ENCODE data around the gene TTC39A.

TTC39A gene

DNA sequence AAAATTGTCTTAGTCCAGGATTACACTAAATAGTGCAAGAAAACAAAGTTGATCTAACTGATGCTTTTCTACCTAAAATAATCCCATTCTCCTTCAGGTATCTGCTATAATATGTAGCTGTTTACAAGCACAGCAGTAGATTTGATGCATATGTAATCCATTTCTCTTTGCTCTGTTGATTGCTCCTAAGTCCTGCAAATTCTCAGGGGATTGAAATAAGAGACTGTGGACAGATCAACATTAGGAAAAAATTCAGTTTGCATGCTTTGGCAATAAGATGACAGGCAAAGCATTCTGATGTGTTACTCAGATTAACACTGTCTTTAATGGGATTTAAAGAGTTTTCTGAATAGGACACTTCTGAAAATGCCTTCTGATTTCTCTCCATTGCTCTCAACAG lies 59.6 kb downstream of the TTC39A start:
- POLR2A ChIA-PET = interaction anchor here (1.2 kb wide), 1 partner anchor 35 kb away, joined by 3 read pairs; no protein-coding TSS in a partner anchor
- CTCF ChIA-PET = interaction anchor here (1.1 to 4.4 kb wide), 2 partner anchors 9 to 25 kb away, joined by 3 to 32 read pairs; no protein-coding TSS in a partner anchor
- no peak overlapping the region for H3K4me3 ChIP-seq (ENCODE audit: low read depth, low read length)
- TF ChIP-seq, protein P1, sequence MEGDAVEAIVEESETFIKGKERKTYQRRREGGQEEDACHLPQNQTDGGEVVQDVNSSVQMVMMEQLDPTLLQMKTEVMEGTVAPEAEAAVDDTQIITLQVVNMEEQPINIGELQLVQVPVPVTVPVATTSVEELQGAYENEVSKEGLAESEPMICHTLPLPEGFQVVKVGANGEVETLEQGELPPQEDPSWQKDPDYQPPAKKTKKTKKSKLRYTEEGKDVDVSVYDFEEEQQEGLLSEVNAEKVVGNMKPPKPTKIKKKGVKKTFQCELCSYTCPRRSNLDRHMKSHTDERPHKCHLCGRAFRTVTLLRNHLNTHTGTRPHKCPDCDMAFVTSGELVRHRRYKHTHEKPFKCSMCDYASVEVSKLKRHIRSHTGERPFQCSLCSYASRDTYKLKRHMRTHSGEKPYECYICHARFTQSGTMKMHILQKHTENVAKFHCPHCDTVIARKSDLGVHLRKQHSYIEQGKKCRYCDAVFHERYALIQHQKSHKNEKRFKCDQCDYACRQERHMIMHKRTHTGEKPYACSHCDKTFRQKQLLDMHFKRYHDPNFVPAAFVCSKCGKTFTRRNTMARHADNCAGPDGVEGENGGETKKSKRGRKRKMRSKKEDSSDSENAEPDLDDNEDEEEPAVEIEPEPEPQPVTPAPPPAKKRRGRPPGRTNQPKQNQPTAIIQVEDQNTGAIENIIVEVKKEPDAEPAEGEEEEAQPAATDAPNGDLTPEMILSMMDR (IDR thresholded peaks at IDR 0.05; ENCODE audit: insufficient read depth, low read length, missing control alignments) = no peak
- no peak for DNase-seq (ENCODE audit: low read depth, low spot score)

DNA sequence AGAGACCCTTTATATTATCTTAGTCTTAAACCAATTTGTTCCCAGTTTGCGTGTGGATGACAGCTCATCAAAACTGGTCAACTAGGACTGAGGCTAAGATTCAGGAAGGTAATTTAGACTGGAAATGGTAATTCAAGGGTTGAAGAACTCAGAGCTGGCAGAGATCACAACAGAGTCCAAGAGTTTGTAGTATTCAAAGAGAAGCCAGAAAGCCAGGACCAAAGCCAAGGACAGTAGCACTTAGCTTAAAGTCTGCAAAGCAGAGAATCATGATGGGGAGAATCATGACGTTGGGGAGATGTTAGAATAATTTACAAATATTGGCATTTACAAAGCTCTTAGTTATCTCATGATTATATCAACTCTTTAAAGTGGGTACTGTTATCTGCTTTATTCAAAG lies 61.7 kb downstream of the TTC39A start:
- DNase-seq (ENCODE audit: low read depth, low spot score) = no peak
- H3K4me3 ChIP-seq (ENCODE audit: low read depth, low read length) = no peak overlapping the region
- ChIA-PET POLR2A (no interaction called here), CTCF (interaction anchor here (0.7 to 4.4 kb wide), 5 partner anchors 24 to 79 kb away, joined by 3 to 32 read pairs (median 3); no protein-coding TSS in a partner anchor)
- TF ChIP-seq, protein P1 (IDR thresholded peaks at IDR 0.05; ENCODE audit: insufficient read depth, low read length, missing control alignments) = no peak

DNA sequence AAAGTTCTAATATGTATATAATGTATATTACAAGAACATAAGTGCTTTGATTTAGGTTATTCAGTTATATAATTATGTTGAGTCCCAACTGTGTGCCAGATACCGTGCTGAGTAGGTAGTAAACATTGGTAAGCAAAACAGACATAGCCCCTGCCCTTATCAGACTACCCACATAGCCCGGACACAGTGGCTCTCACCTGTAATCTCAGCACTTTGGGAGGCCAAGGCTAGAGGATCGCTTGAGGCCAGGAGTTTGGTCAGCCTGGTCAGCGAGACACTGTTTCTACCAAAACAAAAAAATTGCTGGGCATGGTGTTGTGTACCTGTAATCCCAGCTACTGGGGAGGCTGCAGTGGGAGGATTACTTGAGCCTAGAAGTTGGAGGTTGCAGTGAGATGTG lies 63.6 kb downstream of the TTC39A start:
- POLR2A ChIA-PET = no interaction called here
- H3K4me3 ChIP-seq (ENCODE audit: low read depth, low read length) = no peak overlapping the region
- CTCF ChIA-PET = interaction anchor here (2.3 to 4.4 kb wide), 2 partner anchors 29 to 78 kb away, joined by 6 to 32 read pairs; no protein-coding TSS in a partner anchor
- TF ChIP-seq, protein P1 (IDR thresholded peaks at IDR 0.05; ENCODE audit: insufficient read depth, low read length, missing control alignments) = no peak
- no peak for DNase-seq (ENCODE audit: low read depth, low spot score)

DNA sequence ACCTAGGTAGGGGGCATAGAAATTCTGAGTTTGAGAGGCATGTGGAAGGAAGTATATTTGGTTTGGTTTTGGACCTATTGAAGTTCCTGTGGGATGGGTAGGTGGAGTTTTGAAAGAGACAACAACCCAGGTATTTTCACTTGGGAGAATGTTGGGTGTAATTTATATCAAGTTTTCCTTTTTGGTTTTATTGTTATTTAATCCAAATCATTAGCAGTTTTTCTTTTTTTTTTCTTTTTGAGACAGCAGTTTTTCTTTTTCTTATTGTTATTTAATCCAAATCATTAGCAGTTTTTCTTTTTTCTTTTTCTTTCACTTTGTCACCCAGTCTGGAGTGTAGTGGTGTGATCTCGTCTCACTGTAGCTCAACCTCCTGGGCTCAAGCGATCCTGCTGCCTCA lies 64.2 kb downstream of the TTC39A start:
- TF ChIP-seq, protein P1 (IDR thresholded peaks at IDR 0.05; ENCODE audit: insufficient read depth, low read length, missing control alignments) = no peak
- POLR2A ChIA-PET = no interaction called here
- CTCF ChIA-PET = interaction anchor here (2.3 kb wide), 1 partner anchor 77 kb away, joined by 6 read pairs; no protein-coding TSS in a partner anchor
- no peak for DNase-seq (ENCODE audit: low read depth, low spot score)
- no peak overlapping the region for H3K4me3 ChIP-seq (ENCODE audit: low read depth, low read length)

DNA sequence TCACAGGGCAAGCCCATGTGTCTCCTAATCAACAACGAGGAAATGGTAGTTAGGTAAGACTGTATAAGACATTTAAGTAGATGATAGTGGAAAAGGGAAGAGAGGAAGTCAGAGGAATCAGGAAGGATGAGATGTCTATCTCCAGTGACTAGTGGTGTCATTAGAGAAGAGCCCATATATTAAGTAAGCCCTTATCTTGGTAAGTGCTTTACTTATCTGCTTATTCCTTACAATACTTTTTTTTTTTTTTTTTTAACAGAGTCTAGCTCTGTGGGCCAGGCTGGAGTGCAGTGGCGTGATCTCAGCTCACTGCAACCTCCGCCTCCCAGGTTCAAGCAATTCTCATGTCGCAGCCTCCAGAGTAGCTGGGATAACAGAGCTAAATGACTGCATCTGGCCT lies 64.7 kb downstream of the TTC39A start:
- CTCF ChIA-PET = interaction anchor here (2.3 kb wide), 1 partner anchor 76 kb away, joined by 6 read pairs; no protein-coding TSS in a partner anchor
- no peak for DNase-seq (ENCODE audit: low read depth, low spot score)
- TF ChIP-seq, protein P1 (IDR thresholded peaks at IDR 0.05; ENCODE audit: insufficient read depth, low read length, missing control alignments) = no peak
- POLR2A ChIA-PET = no interaction called here
- no peak overlapping the region for H3K4me3 ChIP-seq (ENCODE audit: low read depth, low read length)

DNA sequence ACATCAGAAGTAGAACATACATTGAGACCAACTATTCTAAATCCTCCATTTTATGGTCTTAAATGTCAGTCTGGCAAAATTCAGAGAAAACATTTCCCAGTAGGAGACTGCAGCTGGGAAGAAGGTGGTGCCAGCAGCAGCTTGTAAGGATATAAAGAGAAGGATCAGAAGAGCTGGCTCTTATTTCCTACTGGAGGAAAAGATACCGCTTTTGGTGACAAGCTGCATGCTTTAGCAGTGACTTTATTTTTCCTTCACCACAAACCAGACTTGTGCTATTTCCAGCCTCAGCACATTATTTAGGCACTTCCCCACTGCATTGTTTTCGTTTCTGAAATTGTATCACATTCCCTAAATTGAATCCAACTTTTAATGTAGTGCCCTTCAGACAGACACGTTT lies 65.9 kb downstream of the TTC39A start:
- TF ChIP-seq, protein P1 (IDR thresholded peaks at IDR 0.05; ENCODE audit: insufficient read depth, low read length, missing control alignments) = no peak
- POLR2A ChIA-PET = interaction anchor here (0.5 to 1.0 kb wide), 2 partner anchors 28 to 287 kb away, joined by 3 to 5 read pairs; partner anchors contain the start of gene RNF11
- DNase-seq (ENCODE audit: low read depth, low spot score) = peak; percentile 85
- no peak overlapping the region for H3K4me3 ChIP-seq (ENCODE audit: low read depth, low read length)
- CTCF ChIA-PET = interaction anchor here (1.4 to 2.4 kb wide), 2 partner anchors 33 to 270 kb away, joined by 4 to 9 read pairs; no protein-coding TSS in a partner anchor

Measured in AG04449 (cell line).